NCI-H526 (cell line): ENCODE measurements around the gene DNAAF5.
"Not testable (repeated sequence)": the region's sequence is repeated elsewhere in the genome, so short reads cannot be mapped to it uniquely, and the experiment has no call there.

Experiments used
- DNase-seq, 2 experiments: peaks; one replicate each; lab custom pipeline; 2025; lab: John Stamatoyannopoulos, UW

DNAAF5 gene

GRCh38 chr7:730501-731439 is 4.3 kb downstream of the DNAAF5 start:
- no peak for DNase-seq

GRCh38 chr7:731440-732085 is 5.1 kb downstream of the DNAAF5 start:
- DNase-seq = no peak

GRCh38 chr7:732094-732541 is 5.6 kb downstream of the DNAAF5 start:
- DNase-seq = peak in 1 of 2 experiments; percentile 34

- DNase-seq = no peak
These were observed 6.1 kb downstream of the DNAAF5 start for GRCh38 chr7:732556-732955.

GRCh38 chr7:734214-734613 is 7.7 kb downstream of the DNAAF5 start:
- no peak for DNase-seq

GRCh38 chr7:734808-735207 is 8.3 kb downstream of the DNAAF5 start:
- DNase-seq = no peak

- DNase-seq = no peak
These were observed 11.7 kb downstream of the DNAAF5 start for GRCh38 chr7:738241-738640.

GRCh38 chr7:738723-739454 is 12.4 kb downstream of the DNAAF5 start:
- peak in 1 of 2 experiments; percentile 13 for DNase-seq

GRCh38 chr7:739455-739982 is 13.0 kb downstream of the DNAAF5 start:
- DNase-seq = no peak

- DNase-seq = no peak
These were observed 13.8 kb downstream of the DNAAF5 start for GRCh38 chr7:739983-740942.

- no peak for DNase-seq
These were observed 14.7 kb downstream of the DNAAF5 start for GRCh38 chr7:741191-741671.

GRCh38 chr7:741850-742249 is 15.4 kb downstream of the DNAAF5 start:
- no peak for DNase-seq

GRCh38 chr7:742791-743190 is 16.3 kb downstream of the DNAAF5 start:
- no peak for DNase-seq

GRCh38 chr7:743341-744127 is 17.0 kb downstream of the DNAAF5 start:
- not testable (repeated sequence) for DNase-seq

GRCh38 chr7:744128-744520 is 17.6 kb downstream of the DNAAF5 start:
- DNase-seq = not testable (repeated sequence)

- DNase-seq = no peak
These were observed 18.4 kb downstream of the DNAAF5 start for GRCh38 chr7:744854-745430.

GRCh38 chr7:745431-746154 is 19.1 kb downstream of the DNAAF5 start:
- DNase-seq = no peak

GRCh38 chr7:746155-747061 is 19.9 kb downstream of the DNAAF5 start:
- no peak for DNase-seq
